Measurements from ENCODE around the gene TRABD. TPM values are rescaled to one million over a fixed set of nuclear protein-coding genes. Genes with fewer than 3 reads are reported as not detected.

Gene TRABD
- total RNA-seq, 4 donors from 2014 or later: 18.3 to 31.0 (median 22.3) TPM

- no peak for TF ChIP-seq EP300 (IDR thresholded peaks at IDR 0.05)
- TF ChIP-seq CTCF (IDR thresholded peaks at IDR 0.05): no peak
- no peak for TF ChIP-seq POLR2AphosphoS5 (IDR thresholded peaks at IDR 0.05)
- TF ChIP-seq POLR2A (IDR thresholded peaks at IDR 0.05; ENCODE audit: low read depth): no peak
- intact Hi-C loops (cut with DNase I): no loop called here
Measured at GRCh38 chr22:50193621-50194020, 7.9 kb downstream of the TRABD start.

DNA sequence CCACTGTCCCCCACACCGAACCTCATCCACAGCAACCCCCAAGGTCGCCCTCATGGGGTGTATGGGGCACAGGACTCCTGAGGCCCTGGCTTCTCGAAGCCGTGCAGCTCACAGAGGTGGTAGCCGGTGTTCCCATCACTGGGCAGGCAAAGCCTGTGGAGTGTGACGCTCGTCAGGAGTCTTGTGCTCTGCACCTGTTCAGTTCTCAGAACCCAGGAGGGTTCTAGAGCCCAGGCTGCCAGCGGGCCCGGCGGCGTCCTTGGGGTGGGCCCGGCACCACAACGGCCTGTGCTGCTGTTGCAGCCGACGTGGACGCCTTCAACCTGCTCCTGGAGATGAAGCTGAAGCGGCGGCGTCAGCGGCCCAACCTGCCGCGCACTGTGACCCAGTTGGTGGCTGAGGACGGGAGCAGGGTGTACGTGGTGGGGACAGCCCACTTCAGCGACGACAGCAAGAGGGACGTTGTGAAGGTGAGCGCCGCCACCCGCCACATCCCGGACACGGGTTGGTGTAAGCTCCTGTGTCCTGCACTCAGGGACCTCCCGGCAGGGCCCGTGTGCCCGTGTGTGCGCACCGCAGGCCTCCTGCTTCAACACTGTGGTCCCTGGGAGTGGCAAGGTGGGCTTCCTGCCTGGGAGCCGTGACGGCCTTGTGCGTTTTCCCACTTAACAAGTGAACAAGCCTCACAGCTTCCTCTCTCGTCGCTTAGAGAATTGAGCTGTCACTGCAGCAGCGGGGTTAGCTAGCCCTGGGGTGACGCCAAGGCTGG is 8.5 kb downstream of the TRABD start:
- no peak for TF ChIP-seq EP300 (IDR thresholded peaks at IDR 0.05)
- TF ChIP-seq CTCF (IDR thresholded peaks at IDR 0.05): no peak
- TF ChIP-seq POLR2AphosphoS5 (IDR thresholded peaks at IDR 0.05): no peak
- no peak for TF ChIP-seq POLR2A (IDR thresholded peaks at IDR 0.05; ENCODE audit: low read depth)
- intact Hi-C loops (cut with DNase I): no loop called here
- no peaks in the 10 kb centered on the region for H3K9me3 ChIP-seq
- H3K27ac ChIP-seq (replicated peaks in 1 of 4): no peak overlapping the region
- no peak for DNase-seq (ENCODE audit: extremely low spot score)
- peaks cover 5 to 64% (median 59%) of the 10 kb centered on the region in 4 donors for H3K36me3 ChIP-seq
- H3K27me3 ChIP-seq: no peaks in the 10 kb centered on the region
- H3K4me1 ChIP-seq: peaks cover 18 to 37% (median 27%) of the 10 kb centered on the region in 4 donors
- 90% methylated on average over 43 of the region's 44 CpGs for WGBS
- no peak overlapping the region for H3K4me3 ChIP-seq

More at GRCh38 chr22:50193621-50194020, 7.9 kb downstream of the TRABD start:
- Histone ChIP-seq H3K4me3 (no peak overlapping the region), H3K9me3 (no peaks in the 10 kb centered on the region), H3K4me1 (peaks cover 24 to 41% (median 32%) of the 10 kb centered on the region in 4 donors), H3K36me3 (peaks cover 5 to 58% (median 55%) of the 10 kb centered on the region in 4 donors), H3K27me3 (no peaks in the 10 kb centered on the region), H3K27ac (replicated peaks in 1 of 4) (no peak overlapping the region)
- WGBS: 80% methylated on average over 1 of the region's 8 CpGs
- DNase-seq (ENCODE audit: extremely low spot score): no peak

DNA sequence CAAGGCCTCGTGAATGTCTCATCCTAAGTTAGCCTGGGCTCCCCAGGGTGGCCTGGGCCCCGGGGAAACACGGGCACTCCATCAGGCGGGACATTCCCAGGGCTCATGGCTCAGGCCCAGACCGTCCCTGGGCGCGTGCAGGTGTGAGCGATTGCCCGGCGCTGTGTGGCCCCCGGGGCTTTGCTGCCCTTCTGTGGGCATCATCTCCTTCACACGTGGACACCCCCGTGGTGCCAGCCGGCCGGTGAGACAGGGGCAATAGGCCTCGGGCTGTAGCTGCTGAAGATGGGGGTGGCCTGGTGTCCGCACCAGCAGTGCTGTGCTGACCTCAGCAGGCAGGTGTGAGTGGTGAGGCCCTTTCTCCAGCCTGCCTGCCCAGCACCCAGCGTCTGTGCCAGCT is 10.5 kb downstream of the TRABD start:
- Histone ChIP-seq H3K9me3 (no peaks in the 10 kb centered on the region), H3K36me3 (peaks cover 5 to 66% (median 59%) of the 10 kb centered on the region in 4 donors), H3K27me3 (no peaks in the 10 kb centered on the region), H3K4me1 (peaks cover 11 to 30% (median 18%) of the 10 kb centered on the region in 4 donors), H3K4me3 (no peak overlapping the region), H3K27ac (replicated peaks in 1 of 4) (no peak overlapping the region)
- TF ChIP-seq EP300 (IDR thresholded peaks at IDR 0.05) (no peak), POLR2AphosphoS5 (IDR thresholded peaks at IDR 0.05) (no peak), POLR2A (IDR thresholded peaks at IDR 0.05; ENCODE audit: low read depth) (no peak), CTCF (IDR thresholded peaks at IDR 0.05) (no peak)
- intact Hi-C loops (cut with DNase I): no loop called here
- no peak for DNase-seq (ENCODE audit: extremely low spot score)
- WGBS: 83% methylated on average over 2 of the region's 18 CpGs

- Histone ChIP-seq H3K36me3 (peaks cover 5 to 62% (median 59%) of the 10 kb centered on the region in 4 donors), H3K4me1 (peaks cover 16 to 31% (median 23%) of the 10 kb centered on the region in 4 donors), H3K9me3 (no peaks in the 10 kb centered on the region), H3K27ac (replicated peaks in 1 of 4) (no peak overlapping the region), H3K27me3 (no peaks in the 10 kb centered on the region), H3K4me3 (no peak overlapping the region)
- intact Hi-C loops (cut with DNase I): no loop called here
- no peak for DNase-seq (ENCODE audit: extremely low spot score)
- no peak for TF ChIP-seq EP300 (IDR thresholded peaks at IDR 0.05)
- TF ChIP-seq POLR2A (IDR thresholded peaks at IDR 0.05; ENCODE audit: low read depth): no peak
- no peak for TF ChIP-seq CTCF (IDR thresholded peaks at IDR 0.05)
- no peak for TF ChIP-seq POLR2AphosphoS5 (IDR thresholded peaks at IDR 0.05)
- WGBS: 86% methylated on average over 17 of the region's 23 CpGs
Measured at GRCh38 chr22:50197000-50197800, 11.5 kb downstream of the TRABD start.

Measured in esophagus muscularis mucosa (tissue), 4 donors.